GM18520 (cell line): ENCODE results near the gene ARPC5L.

Source experiments
- ATAC-seq: cut with Tn5 transposase; IDR thresholded peaks from one replicate; pipeline ENCODE4 v1.9.1; 2021; ENCODE audit not compliant: unreplicated experiment

Gene ARPC5L

DNA sequence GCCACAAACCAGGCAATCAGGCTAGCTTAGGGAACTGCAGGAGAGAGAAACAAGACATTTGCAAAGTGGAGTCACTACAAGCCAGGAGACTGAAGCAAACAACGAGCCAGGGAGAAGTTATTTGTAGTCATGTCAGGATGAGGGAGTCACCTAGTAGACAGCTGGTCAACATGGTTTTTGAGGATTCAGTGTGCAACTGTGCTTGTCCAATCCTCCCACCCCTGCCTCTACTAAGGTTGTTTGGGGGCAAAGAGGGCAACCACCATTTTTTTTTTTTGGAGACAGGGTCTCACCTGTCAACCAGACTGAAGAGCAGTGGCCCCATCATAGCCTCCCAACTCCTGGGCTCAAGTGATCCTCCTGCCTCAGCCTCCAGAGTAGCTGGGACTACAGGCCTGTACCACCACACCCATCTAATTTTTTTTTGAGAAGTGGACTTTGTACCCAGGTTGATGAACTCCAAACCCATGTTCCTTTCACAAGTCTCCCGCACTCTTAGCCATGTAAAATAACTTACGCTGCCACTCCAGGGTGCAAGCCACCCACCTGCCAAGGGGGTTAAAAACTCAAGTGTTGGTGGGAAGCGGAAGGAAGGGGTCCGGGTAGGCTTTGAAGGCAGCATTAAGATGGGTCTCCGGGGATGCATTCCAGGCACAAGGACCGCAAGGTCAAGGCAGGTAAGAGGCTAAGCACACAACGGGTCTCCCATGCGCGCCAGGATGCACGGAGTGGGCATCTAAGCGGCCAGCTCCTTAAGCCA, 1.2 kb upstream of the ARPC5L start:
- no peak for ATAC-seq

DNA sequence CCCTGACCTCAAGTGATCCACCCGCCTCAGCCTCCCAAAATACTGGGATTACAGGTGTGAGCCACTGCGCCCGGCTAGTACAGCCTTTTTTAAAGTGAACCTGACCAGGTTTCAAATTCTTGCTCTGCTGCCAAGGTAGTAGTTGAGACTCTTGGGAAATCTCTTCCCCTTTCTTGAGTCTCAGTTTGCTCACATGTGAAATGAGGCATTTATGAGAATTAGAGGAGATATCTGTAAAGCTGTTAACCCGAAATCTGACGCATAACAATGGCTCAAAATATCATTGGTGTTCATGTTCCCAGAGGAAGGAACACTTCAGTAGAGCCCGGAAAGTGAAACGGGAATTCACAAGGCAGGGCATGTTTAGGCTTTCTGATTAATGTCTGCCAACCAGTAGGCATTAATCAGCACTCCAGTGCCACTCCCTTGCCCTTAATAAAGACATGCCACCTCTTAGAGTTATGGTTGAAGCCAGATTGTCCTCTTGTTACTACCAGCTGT, 1.5 kb downstream of the ARPC5L start:
- no peak for ATAC-seq

DNA sequence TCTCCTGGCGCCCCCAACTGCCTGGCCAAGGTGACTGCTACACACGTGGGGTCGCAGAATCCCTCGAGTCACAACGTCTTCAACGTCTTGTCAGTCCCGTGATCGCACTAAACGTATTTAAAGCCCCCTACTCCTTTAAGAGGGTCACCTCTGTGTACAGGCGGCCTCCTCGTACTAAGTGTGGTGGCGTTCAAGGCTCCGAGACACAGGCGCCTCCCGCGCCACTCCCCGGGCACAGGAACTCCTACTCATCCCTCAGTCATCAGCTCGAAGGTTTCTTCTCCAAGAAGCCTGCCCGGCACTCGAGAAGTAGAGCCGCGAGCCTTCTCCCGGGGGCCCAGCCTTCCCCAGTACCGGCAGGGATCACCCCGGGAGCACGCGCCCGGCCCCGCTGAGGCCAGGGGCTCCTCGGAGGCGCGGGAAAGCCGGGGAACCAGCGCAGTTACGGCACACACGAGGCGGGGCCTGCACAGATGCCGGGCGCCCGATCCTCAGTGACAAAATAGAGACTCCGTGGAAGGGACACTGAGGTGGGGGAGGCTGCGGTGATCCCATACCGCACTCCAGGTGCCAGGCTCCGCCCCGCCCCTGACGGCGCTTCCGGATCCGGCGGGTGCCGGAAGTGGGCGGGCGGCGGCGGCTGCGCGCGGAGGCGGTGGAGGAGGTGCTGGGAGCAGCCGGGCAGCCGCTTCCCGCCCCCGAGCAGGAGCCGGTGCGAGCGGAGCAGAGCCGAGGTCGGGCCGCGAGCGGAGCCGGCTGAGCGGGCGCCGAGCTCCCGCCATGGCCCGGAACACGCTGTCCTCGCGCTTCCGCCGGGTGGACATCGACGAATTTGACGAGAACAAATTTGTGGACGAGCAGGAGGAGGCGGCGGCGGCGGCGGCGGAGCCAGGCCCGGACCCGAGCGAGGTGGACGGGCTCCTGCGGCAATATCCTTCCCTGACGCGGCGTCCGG, 6.9 kb downstream of the ARPC5L start:
- peak; percentile 52 for ATAC-seq

DNA sequence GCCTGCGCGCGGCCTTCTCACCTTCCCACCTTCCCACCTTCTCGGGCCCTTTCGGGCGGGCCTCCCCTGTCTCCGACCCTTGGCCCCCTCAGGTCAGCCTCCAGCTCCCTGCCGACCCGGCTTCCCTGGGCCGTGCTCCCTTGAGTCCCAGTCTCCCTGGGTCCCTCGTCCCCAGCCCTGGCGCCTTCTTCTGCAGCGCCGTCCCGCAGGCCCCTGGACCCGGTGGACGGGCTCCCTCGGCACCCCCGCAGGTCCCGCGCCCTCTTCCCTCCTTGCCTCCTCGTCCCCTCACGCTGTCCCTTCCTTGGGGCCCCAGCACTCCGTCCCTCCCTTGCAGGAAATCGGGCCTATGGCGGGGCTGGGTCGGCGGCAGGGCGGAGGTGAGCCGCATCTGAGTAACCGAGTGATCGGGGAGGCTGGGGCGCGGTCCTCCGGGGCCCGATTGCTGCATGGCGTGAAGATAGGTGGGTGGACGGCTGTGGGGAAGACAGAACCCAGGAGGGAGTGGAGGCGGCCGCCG, 7.6 kb downstream of the ARPC5L start:
- peak; percentile 2 for ATAC-seq

DNA sequence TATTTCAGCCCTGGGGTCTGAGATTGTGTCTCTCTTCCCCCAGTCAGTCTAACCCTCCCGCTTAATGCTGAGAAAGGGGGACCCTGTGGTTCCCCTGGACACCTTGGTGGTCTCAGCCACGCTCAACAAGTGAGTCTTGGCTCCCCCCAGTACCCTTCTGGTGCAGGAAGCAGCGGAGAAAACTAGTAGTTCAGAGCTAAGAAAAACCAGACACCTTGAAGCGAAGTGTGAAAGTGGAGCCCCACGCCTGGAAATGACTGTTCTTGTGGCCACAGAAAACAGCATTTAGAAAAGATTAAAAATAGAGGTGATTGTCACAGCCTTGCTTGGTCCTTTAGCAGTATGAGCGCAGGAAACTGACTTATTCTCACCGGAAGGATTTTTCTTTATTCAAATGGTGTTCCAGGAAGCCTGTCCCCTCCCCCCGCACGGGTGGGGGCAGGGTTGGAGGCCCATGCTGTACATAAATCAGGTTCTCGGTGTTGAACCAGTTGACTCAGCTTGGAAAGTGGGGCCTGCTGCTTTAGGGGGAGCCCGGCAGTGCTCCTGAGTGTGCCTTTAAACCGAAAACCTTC, 8.1 kb downstream of the ARPC5L start:
- peak; percentile 46 for ATAC-seq

DNA sequence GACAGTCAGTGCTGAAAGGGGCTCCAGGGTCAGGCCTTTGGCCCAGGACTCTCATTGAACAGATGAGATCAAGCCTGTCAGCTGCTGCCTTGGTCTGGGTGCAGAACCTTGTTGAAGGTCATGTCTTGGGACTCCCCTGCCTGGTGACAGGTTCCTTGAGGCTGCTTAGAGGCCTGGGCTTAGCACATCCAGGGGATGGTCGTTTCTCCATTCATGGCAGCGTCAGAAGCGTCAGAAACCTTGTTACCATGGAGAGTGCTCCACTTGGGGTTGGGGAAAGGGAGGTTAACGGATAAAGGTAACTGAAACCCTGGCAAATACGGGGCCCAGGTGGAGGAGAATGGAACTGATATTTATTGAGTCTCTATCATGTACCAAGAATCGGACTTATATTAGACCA, 8.8 kb downstream of the ARPC5L start:
- no peak for ATAC-seq

DNA sequence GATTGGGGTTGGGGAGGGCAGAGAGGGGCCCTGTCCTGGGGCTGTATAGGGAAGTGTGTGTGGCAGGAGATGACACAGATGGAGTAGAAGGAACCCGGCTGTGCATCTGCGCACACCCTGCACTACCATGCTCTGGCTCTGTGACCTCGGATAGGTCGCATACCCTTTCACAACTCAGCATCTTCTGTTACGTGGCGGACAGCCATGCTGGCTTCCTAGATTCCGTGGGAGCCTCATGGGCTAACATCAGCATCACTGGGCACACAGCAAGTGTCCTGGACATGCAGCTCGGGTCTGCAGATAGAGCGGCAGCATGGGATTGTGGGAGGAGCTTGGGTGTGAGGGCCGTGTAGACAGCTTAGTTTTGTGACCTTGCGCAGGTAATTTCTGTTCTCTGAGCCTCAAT, 9.2 kb downstream of the ARPC5L start:
- no peak for ATAC-seq

DNA sequence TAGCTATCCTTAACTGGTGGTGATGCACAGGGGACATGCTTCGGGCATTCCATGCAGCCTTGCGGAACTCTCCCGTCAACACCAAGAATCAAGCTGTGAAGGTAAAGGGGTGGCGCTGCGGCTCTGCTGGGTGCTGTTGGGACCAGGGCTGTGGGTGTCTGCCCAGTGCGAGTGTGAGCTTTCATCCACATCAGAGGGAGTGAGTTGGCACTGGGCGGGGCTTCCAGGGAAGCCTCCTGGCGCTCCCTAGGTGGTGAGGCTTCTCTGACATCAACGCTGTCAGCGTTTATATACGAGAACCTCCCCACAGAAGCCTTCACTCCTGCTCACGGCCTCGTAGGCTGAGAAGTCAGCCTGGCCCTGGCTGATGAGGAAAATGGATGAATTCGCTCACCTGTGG, 11.7 kb downstream of the ARPC5L start:
- no peak for ATAC-seq

DNA sequence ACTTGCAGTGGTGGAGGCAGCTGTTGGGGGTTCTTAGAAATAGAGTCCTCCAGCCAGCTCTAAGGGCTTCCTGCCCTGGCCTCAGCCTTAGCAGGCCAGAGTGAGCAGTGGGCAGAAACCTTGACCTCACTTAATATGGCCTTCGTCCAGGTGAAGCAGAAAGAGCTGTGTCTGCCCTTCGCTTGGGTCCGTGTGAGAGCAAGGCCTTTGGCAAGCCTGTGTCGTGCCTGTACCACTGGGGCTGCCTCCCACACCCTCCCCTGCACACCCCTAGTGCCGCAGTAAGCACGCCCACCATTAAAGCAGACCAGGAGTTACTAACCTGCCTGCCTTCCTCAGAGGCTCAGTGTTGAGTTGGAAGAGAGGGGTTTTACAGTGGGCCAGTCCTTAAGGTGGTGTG, 13.6 kb downstream of the ARPC5L start:
- no peak for ATAC-seq

DNA sequence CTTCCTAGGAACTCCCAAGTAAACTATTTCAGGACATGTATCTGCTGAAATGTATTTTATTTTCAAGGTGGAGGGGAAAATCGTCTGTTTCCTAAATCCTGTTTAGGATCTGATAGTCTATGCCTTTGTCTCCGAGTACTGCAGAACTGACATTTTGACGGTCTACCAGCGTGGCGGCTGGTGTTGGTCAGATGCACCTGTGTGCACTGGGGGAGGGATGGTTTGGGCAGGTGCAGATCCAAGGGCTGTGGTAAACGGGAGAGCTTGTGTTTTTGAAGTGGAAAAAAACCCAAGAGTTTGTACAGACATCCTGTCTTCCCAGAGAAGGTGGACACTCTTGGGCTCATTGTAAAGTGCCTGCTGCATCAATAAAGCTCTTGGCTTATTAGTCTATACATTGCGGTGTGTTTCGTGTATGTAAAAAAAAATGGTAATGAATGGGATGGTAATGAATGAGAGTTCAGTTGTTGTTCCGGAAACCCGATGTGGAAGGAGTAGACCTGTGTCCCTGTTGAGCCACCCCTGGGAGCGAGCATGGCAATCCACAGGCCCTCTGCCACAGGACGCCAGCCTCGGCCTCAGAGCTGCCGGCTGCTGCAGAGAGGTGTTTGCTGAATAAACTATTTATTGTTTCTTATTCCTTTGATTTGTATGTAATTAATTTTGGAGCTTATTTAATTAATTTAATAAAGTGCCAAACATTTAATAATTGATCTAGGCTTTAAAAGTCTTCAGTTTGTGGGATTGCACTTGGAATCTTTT, 15.3 kb downstream of the ARPC5L start:
- ATAC-seq: no peak

DNA sequence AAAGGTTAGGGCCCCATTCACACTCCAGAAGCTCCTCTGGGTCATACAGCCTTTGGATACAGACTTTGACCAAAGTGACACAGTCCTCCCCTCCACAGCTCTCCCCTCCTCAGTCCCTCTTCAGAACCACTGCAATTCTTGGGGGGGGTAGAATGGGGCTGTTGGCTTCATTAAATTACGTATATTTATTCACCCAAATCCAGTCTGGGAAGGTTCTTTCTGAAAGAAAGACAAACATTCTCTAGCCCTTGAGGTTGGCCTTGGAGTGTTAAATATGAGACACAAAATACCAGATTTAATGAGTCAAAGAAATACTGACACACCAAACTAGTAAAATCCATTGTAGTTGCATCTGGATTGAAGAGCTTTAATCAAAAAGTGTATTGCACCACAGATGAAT, 16.1 kb downstream of the ARPC5L start:
- no peak for ATAC-seq

DNA sequence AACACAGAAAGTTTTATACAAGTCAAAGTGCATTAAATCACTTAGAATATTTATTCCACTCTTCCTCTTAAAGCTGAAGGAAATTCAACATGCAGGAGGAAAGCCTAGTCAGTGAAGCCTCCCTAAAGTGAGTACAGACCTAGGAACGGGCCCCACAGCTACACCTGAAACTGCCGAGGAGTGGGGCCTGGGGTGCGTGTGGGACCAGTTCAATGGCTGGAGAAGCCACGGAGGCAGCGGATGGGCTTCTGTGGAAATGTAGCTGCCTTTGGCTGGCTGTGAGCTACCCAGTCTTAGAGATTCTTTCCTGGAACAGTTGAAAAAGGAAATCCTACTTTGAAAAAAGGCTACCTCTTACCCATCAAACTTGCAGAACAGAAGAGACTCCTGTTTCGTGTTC, 16.6 kb downstream of the ARPC5L start:
- no peak for ATAC-seq

DNA sequence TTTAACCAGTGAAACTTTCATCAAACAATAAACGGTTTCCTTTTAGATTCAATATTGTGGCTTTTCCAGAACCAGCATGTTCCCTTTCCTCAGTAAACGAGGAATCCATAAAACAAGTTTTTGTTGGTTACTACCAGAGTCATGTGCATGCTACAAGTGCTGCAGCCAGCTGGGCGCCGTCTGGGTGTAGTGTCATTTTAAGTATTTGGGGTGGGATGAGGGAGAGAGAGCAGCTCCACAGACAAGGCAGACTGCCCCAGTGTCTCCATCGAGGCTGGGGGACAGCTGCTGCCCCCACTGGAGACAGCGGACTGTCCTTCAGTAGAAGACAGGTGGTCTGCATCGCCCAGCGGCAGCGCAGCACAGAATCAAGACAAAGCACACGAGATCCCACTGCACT, 17.3 kb downstream of the ARPC5L start:
- ATAC-seq: no peak

DNA sequence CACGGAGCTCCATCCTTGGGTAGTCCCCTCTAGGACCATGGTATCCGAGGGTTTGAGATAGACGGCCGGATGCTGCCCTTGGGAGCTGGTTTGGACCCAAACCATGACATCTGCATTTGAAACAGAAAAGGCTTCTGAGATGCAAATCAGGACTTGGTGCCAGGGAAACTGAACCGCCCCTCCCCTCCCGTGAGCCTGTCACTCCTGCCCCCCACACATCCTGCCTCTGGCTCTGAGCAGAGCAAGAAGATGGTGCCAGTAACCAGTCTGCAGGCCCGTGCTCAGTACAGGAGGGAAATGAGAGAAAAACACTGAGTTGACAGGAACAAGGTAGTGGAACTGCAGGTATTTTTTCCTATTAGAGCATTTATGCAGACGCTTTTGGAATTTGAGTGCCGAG, 18.6 kb downstream of the ARPC5L start:
- ATAC-seq: no peak

DNA sequence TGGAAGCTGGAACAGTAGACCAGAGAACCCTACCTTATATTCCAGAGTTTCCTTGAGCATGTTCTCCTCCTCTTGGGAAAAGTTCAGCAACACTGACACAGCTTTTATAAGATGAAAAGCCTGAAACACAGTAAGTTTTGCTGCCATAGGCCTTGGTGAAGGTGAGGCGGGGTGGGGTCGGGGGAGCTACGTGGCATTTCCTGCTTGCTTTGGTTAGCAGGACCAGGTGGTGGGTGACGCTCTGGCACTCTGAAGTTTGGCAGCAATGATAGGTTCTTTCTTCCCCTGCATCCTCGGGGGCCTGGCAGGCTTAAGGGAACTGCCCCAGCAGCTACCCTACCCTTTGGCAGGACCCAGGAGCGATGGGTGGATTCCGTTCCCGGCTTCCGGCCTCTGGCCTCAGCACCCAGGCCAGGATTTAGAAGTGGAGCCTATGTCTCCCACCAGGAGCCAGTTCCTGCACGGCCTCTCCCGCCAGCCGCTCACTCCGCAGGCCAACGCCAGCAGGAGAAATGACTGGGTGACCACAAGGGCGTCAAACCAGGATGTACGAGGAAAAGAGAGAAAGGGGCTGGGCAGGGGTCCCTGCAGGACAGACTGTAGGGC, 19.3 kb downstream of the ARPC5L start:
- no peak for ATAC-seq

DNA sequence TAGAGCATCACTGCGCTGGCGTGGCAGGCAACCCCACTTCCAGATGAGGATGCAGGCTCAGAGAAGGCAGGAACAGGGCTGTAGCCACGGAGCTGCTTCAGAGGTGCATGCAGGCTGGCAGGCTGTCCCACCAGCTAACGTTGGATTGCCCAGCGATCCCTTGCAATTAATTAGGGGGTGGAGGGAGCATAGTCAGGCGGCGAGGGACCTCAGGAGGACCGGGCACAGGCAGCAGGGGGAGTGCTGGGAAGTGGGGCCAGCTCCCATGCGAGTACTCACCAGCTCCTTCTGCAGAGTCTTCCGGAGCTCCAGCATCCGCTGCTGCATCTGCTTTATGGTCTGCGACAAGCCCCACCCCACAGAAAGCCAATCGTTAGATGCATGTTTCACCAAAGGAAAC, 20.3 kb downstream of the ARPC5L start:
- no peak for ATAC-seq

DNA sequence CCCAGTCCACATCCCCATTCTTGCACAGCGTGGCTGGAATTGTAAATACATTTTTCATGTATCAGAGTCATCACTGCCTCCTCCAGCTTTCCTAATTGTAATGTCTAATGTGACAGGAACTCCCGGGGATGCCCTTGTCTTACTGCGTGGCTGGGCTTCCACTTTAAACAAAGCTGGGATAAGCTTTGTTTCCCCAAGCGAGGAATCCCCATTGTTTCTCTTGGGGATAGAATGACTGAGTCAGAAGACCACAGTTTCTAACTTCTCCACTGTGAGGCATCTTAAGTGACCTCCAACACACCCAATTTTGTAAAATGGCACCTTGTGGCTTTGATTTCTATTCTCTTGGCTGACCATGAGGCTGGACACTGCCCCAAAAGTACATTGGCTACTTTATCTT, 22.4 kb downstream of the ARPC5L start:
- no peak for ATAC-seq

DNA sequence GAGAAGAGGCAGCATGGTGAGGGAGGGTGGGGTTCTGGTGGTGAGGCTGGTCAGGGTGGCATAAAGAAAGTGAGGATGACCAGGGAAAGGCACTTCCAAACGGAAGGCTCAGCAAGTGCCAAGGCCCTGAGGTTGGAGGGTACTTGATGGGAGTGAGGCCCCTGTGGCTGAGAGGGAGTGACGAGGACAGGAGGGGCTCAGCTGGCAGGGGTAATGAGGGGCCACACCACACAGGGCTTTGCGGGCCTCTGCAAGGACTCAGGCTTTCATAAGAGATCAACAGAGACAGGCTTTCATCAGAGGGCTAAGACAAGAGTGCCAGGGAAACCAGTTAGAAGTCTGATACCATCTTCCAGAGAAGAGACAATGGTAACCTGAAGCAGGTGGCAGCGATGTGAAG, 23.6 kb downstream of the ARPC5L start:
- ATAC-seq: no peak

DNA sequence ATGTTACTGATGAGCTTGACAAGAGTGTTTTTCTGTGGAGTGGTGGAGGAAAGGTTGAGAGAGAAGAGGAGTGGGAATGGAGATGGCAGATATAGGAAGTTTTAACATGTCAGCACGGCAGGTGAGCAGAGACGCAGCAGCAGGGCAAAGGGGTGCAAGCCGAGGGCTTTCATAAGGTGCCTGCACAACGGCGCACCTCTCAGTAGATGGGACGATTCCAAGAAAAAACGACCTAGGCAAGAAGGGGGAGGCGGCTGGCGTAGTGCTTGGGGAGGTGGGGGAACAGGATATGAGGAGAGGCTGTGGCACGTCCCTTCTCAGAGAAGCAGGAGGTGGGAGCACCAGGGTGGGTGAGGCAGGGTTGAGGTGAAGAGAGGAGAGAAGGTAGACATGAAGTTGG, 24.5 kb downstream of the ARPC5L start:
- ATAC-seq: no peak

DNA sequence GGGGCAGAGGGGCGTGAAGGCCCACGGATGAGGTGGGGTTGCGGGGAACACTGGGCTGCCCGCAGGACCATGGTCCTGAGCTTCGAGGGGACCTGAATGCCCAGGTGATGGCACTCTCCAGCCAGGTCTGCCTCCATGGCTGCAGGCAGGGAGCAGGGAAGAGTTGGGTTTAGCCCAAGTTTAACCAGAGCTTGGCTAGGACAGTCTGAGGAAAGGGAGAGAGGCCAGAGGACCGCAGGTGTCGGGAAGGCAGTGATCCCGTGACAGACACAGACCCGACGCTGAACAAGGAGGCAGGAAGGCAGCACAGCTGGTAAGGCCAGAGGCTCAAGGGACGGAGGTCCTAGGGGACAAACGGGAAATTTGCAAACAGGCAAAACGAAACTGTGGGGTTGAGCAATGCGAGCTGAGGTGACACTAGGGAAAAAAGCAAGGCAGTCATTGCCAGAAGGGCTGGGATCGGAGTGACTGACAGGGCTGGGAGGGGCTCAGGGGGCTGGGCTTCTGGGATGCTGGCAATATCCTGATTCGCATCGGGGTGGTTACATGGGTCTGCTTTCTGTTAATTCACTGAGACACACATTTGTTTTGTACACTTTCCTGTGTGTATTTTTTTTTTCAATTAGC, 25.0 kb downstream of the ARPC5L start:
- ATAC-seq: no peak
